ENCODE measurements around the gene TIE1.

TIE1 gene

DNA sequence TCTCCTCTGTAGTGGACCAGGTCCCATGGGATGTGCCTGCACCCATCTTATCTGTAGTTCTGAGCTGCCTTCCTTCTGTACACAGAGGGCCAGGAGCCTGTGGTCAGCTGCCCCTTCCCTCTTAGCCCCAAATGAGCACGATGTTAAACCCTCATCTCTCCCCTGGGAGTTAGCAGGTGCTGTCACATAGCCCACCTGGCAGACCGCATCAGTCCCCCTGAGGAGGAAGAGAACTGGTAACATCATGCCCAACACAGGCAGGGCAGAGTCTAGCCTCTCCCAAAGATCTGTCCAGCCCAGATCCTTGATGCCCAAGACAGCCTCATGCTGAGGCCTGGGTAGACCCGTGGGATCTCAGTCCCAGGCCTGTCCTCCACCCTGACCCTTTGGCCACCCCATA lies 4.7 kb downstream of the TIE1 start:
- TF ChIP-seq, protein P1, sequence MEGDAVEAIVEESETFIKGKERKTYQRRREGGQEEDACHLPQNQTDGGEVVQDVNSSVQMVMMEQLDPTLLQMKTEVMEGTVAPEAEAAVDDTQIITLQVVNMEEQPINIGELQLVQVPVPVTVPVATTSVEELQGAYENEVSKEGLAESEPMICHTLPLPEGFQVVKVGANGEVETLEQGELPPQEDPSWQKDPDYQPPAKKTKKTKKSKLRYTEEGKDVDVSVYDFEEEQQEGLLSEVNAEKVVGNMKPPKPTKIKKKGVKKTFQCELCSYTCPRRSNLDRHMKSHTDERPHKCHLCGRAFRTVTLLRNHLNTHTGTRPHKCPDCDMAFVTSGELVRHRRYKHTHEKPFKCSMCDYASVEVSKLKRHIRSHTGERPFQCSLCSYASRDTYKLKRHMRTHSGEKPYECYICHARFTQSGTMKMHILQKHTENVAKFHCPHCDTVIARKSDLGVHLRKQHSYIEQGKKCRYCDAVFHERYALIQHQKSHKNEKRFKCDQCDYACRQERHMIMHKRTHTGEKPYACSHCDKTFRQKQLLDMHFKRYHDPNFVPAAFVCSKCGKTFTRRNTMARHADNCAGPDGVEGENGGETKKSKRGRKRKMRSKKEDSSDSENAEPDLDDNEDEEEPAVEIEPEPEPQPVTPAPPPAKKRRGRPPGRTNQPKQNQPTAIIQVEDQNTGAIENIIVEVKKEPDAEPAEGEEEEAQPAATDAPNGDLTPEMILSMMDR (IDR thresholded peaks at IDR 0.05; ENCODE audit: borderline replicate concordance, control extremely low read depth, extremely low read depth, insufficient read depth, missing control alignments), result no peak
- no peak for DNase-seq (ENCODE audit: low spot score)
- in situ Hi-C loops (cut with MboI; ENCODE audit: low sequenced_read_pairs, unreplicated experiment), result no loop called here

DNA sequence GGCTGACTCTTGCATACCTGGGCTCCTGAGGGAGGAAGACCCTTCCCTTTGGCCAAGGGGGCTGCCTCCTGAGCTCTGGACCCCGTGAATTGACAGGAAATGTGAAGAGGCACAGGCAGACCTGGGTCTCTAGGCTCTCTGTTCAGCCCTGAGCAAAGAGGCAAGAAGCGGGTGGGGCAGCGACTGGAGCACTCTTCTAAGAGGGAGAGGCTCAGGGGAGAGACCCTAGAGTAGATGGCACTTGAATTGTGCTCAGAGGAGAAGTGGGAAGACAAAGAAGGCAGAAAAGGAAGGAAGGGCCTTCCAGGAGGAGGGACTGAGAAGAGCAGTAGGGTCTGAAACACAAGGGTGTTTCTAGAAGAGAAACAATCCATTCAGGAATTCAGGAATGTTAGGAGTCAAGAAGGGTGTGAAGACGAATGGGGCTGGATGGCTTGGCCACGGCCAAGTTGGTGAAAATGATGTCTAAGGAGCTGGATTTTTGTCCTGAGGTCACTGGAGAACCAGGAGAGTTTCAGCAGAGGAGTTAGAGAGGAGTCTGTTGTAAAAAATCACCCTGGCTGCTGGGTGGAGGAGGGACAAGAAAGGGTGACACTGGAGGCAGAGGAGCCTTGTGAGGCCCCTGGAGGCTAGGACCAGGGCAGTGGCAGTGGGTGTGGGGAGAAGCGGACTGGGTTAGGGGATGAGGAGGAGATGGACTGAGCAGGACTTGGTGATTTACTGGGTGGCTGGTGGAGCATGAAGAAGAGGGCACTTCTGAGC lies 5.3 kb downstream of the TIE1 start:
- no peak for DNase-seq (ENCODE audit: low spot score)
- in situ Hi-C loops (cut with MboI; ENCODE audit: low sequenced_read_pairs, unreplicated experiment), result no loop called here
- TF ChIP-seq, protein P1 (IDR thresholded peaks at IDR 0.05; ENCODE audit: borderline replicate concordance, control extremely low read depth, extremely low read depth, insufficient read depth, missing control alignments), result no peak

DNA sequence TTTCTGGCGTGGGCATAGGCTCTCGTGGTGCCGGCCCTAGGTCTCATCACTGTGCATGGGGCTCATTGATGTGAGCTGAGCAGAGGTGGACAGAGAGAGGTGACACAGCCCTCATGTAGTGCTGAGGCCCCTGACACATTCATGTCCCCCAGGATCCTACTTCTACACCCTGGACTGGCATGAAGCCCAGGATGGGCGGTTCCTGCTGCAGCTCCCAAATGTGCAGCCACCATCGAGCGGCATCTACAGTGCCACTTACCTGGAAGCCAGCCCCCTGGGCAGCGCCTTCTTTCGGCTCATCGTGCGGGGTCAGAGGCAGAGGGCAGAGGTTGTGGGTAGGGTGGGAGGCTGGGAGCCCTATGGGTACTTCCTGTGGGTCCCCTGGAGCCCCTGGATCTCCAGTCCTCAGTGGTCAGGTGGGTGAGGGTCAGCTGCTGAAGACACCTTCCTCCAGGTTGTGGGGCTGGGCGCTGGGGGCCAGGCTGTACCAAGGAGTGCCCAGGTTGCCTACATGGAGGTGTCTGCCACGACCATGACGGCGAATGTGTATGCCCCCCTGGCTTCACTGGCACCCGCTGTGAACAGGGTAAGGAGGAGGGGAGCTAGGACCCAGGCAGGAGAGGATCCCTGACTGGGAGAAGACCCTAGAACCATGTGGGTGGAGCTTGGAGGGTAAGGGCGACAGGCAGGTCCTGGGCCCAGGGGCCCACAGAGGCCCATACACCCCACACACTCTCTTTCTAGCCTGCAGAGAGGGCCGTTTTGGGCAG lies 6.1 kb downstream of the TIE1 start:
- in situ Hi-C loops (cut with MboI; ENCODE audit: low sequenced_read_pairs, unreplicated experiment), result no loop called here
- TF ChIP-seq, protein P1 (IDR thresholded peaks at IDR 0.05; ENCODE audit: borderline replicate concordance, control extremely low read depth, extremely low read depth, insufficient read depth, missing control alignments), result no peak

DNA sequence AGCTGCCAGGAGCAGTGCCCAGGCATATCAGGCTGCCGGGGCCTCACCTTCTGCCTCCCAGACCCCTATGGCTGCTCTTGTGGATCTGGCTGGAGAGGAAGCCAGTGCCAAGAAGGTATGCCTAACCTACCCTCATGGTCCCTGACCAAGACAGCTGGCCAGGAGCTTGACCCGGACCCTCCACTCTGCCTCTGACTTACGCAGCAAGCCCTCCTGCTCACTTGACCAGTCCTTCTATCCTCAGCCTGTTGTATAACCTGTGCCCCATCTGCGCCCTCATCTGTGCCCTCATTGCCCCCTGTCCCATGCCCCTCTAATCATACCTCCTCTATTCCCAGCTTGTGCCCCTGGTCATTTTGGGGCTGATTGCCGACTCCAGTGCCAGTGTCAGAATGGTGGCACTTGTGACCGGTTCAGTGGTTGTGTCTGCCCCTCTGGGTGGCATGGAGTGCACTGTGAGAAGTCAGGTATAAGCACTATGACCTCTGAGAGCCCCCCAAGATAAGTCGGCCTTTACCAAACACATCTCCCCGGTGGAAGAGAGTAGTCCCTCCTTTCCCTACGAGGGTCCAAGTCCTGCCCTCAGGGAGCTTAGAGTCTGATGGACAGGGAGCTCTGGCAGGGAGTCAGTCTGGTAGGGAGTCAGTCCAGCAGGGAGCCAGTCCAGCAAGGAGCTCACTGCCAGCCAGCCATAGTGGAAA lies 6.8 kb downstream of the TIE1 start:
- TF ChIP-seq, protein P1 (IDR thresholded peaks at IDR 0.05; ENCODE audit: borderline replicate concordance, control extremely low read depth, extremely low read depth, insufficient read depth, missing control alignments), result no peak
- no peak for DNase-seq (ENCODE audit: low spot score)
- in situ Hi-C loops (cut with MboI; ENCODE audit: low sequenced_read_pairs, unreplicated experiment), result no loop called here

More for the DNA sequence above, 6.1 kb downstream of the TIE1 start:
- no peak for DNase-seq (ENCODE audit: low spot score)

DNA sequence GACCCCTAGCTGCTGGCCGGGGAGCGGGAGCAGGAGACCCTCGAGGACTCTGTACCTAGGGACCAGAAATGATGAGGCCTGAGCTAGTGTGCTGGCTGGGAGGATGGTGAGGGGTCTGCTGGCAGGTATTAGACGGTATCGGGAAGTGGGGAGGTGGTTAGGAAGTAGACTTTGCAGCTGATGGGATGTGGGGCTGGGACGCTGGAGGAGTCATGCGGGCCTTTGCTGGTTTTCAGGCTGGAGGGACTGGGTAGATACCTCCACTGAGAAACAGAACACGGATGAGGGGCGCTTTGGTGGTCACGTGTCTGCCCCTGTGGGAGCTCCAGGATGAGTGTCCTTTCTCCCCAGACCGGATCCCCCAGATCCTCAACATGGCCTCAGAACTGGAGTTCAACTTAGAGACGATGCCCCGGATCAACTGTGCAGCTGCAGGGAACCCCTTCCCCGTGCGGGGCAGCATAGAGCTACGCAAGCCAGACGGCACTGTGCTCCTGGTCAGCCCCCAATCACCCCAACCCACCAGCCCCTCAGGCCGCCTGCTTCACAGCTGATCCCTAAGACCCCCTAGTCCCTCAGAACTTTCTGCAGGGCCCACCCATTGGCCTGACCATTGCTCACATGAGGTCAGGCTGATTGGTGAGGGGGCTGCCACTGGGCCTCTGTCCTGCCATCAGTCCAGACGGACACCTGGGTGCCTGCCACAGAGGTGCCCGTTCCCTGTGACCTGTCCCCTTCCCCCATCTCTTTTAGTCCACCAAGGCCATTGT lies 8.0 kb downstream of the TIE1 start:
- DNase-seq (ENCODE audit: low spot score), result no peak
- TF ChIP-seq, protein P1 (IDR thresholded peaks at IDR 0.05; ENCODE audit: borderline replicate concordance, control extremely low read depth, extremely low read depth, insufficient read depth, missing control alignments), result no peak
- in situ Hi-C loops (cut with MboI; ENCODE audit: low sequenced_read_pairs, unreplicated experiment), result no loop called here

Data from GM13976 (cell line).